Measurements from ENCODE around the gene AARSD1. TPM values are rescaled to one million over a fixed set of nuclear protein-coding genes. Genes with fewer than 3 reads are reported as not detected.
"Not testable (repeated sequence)": the region's sequence is repeated elsewhere in the genome, so short reads cannot be mapped to it uniquely, and the experiment has no call there.

AARSD1 gene, protein sequence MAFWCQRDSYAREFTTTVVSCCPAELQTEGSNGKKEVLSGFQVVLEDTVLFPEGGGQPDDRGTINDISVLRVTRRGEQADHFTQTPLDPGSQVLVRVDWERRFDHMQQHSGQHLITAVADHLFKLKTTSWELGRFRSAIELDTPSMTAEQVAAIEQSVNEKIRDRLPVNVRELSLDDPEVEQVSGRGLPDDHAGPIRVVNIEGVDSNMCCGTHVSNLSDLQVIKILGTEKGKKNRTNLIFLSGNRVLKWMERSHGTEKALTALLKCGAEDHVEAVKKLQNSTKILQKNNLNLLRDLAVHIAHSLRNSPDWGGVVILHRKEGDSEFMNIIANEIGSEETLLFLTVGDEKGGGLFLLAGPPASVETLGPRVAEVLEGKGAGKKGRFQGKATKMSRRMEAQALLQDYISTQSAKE
- polyA plus RNA-seq, result 10 to 100 TPM; 32.9 to 39.9 (median 37.6) TPM

DNA sequence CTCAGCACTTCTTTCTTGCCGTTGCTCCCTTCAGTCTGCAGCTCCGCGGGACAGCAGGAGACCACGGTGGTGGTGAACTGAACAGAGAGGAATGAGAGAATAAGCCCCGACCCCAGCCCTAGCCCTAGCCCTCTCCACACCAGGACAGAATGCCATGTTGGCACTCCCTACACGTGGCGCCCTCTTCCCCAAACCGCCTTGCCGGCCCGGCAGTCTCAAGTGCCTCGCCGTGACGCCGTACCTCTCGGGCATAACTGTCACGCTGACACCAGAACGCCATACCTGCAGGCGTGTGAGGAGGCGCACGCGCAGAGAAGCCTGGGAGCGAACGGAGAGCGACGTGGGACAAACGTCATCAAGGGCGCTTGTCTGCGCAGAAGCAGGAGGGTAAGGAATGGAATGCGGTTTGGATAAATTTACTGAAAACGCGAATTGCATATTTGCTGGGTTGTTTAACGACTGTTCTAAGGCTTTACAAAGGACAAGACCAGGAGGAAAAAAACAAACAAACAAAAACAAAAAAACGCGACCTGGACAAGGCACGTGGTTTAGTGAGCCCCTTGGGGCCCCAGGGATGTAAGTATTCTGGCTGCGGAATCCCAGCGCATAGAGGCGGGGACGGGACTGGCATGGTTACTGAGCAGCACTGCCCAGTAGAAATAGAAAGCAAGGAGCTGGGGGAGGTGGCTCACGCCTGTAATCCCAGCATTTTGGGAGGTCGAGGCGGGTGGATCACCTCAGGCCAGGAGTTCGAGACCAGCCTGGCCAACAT, at the start of gene AARSD1:
AARSD1 (minus strand) TSS at position 294 of the 772 bp plus-strand sequence; CDS start at position 280, 14 bp downstream.
- no peak within 1 kb of the TSS for H3K27ac ChIP-seq (ENCODE audit: low read depth, low read length)
- 1% methylated on average over 43 of the region's 43 CpGs for WGBS, 3 donors

DNA sequence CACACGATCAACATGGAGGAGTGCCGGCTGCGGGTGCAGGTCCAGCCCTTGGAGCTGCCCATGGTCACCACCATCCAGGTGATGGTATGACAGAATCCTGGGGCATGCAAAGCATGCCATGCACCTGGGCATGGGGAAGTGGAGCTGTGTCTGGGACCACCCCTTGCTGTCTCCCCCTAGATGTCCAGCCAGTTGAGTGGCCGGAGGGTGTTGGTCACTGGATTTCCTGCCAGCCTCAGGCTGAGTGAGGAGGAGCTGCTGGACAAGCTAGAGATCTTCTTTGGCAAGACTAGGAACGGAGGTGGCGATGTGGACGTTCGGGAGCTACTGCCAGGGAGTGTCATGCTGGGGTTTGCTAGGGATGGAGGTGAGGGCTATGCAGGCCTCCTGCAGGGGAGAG, 49.0 kb upstream of the AARSD1 start:
- whole genome bisulfite sequencing, 3 donors, result 81 to 86% (median 81%) methylated on average over 8 of the region's 8 CpGs
- no peak overlapping the region for H3K27ac ChIP-seq (ENCODE audit: low read depth, low read length)

DNA sequence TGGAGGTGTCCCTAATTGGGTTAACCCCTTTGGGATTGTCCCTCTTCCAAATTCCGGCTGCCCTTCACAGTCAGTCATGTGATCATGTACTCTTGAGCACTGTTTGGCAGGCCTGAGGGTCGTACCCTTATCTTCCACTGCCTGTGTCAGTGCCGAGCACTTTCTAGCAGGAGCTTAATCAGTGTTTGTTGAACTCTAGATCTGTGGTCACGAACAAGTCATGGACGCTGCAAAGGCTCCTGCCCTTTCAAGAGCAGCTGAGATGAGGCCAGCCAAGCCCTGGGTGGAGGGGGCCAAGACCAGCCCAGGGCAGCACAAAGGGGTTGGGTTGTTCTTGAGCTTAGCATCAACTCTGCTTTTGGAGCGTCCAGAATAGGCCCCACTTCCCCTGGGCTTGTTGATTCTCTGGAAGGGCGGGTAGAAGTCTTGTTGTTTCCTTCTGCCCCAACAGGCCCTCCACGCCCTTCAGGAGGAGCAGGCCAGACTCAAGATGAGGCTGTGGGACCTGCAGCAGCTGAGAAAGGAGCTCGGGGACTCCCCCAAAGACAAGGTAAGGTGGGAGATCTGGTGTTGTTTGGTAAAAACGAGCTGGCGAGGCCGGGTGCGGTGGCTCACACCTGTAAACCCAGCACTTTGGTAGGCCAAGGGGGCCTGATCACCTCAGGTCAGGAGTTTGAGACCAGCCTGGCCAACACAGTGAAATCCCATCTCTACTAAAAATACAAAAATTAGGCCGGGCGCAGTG, 47.6 kb upstream of the AARSD1 start:
- 75 to 79% (median 78%) methylated on average over 15 of the region's 15 CpGs for WGBS, 3 donors
- no peak overlapping the region for H3K27ac ChIP-seq (ENCODE audit: low read depth, low read length)

DNA sequence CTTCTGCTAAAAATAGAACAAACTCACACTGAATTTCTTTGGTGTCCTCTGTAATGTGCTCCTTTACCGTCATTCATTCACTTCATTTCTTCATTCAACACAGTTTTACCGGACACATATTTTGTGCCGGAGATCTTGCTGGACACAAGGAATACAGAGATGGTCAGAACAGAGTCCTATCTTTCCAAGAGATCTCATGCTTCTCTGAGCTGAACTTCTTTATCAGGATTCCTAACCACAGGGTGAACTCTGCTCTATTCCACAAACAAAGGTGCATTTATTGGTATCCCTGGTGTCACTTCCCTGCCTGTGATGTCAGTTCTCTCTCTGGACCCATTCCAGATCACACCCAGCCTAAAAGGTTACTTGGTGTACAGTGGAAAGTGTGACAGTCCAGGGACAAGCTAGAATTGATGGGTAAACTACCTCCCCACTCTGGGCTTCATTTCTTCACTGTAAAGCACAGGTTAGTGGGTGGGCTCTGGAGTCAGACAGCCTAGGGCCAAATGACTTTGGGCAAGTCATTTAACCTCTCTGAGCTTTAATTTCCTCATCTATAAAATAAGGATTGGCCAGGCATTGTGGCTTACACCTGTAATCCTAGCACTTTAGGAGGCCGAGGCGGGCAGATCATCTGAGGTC, 46.5 kb upstream of the AARSD1 start:
- 78 to 84% (median 83%) methylated on average over 5 of the region's 5 CpGs for WGBS, 3 donors
- H3K27ac ChIP-seq (ENCODE audit: low read depth, low read length), result no peak overlapping the region

DNA sequence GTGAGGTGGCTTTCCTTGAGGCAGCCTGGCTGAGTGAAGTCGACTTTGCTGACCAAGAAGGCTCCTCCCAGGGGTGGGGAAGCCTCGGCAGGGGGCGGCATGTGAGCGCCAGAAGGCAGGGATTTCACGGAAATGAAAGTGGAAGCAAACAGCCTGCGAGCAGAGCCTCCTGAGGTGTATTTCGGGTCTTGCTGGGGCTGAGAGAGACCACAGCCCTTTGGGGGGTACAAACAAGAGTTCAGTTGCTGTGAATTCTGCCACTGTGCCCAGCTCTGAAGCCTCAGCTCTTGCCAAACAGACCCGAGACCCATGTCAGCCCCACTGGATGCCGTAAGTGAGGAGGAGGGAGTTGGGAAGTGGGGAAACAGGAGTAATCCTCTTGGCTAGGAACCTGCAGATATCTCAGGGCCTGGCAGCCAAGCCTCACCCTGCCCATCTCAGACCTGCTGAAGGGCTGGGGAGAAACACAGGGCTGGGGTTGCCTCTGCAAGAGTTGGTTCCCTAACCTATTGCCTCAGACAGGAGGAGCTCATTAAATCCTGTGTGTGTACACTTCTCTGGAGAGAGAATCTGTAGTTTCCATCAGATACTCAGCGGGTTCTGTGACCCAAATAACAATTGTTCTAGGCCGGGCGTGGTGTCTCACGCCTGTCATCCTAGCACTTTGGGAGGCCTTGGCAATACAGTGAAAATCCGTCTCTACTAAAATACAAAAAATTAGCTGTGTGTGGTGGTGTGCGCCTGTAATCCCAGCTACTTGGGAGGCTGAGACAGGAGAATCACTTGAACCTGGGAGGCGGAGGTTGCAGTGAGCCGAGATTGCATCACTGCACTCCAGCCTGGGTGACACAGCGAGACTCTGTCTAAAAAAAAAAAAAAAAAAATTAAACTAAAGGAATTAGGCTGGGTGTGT, 42.6 kb upstream of the AARSD1 start, which contains the start of gene IFI35:
IFI35 (plus strand) TSS at position 146 of the 913 bp plus-strand sequence; CDS start at position 310, 164 bp downstream.
- 20 to 25% (median 22%) methylated on average over 18 of the region's 18 CpGs for WGBS, 3 donors
- H3K27ac ChIP-seq (ENCODE audit: low read depth, low read length), result peak within 1 kb of the TSS; percentile 68

DNA sequence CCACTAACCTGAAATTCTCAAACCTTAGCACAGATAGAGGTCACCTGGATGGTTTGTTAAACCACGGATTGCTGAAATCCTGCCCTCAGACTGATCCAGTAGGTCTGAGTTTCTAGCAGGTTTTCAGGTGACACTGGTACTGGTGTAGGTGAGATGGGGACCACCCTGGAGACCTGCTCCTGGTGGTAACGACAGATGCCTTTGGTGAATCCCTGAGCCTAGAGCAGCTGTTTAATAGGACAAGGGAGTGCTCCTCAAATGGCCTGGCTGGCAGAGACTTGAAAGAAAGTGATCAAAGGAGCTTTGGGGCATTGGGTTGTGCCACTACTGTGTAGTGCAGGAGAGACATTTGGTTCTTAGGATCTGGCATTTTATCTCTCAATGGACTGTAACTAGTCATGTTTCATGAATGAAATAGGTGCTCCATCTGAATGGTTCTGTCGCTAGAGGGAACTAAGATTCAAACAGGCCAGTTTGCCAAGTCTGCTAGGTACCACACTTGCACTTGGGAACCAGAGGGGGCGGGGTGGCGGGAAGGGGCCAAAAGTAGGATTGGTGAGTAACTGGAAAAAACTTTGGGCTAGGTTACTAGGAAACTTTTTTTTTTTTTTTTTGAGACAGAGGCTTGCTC, 39.4 kb upstream of the AARSD1 start:
- H3K27ac ChIP-seq (ENCODE audit: low read depth, low read length), result no peak overlapping the region

DNA sequence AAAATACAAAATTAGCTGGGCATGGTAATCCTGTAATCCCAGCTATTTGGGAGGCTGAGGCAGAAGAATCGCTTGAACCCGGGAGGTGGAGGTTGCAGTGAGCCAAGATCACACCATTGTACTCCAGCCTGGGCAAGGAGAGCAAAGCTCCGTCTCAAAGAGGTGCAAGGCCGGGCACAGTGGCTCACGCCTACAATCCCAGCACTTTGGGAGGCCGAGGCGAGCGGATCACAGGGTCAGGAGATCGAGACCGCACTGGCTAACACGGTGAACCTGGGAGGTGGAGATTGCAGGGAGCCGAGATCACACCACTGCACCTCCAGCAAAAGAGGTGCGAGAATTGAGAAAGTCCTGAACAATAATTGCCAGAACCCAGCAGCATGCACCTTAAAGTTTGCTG, 36.6 kb upstream of the AARSD1 start:
- not testable (repeated sequence) for H3K27ac ChIP-seq (ENCODE audit: low read depth, low read length)
- 94 to 96% (median 95%) methylated on average over 13 of the region's 13 CpGs for WGBS, 3 donors

More for the DNA sequence above, 39.4 kb upstream of the AARSD1 start:
- WGBS, 3 donors, result 78 to 84% (median 81%) methylated on average over 5 of the region's 5 CpGs

DNA sequence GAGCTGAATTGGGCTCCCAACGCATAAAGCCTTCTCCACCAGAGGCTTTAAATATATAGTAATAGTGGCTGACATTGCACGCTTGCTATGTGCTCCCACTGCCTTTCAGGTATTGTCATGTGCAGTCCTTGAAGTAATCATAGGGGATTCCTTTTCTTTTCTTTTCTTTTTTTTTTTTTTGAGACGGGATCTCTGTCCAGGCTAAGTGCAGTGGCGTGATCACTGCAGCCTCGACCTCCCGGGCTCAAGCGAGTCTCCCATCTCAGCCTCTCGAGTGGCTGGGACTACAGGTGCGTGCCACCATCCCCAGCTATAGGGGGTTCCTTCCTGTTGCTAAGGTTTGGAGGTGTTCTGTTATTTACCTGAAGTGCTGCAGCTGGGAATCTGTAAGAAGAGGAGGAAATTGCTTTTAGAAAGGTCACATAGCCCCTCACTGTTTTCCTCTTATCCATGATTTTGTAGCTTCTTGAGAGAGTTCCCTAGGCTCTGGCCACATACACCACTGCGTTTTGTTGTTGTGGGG, 34.8 kb upstream of the AARSD1 start:
- H3K27ac ChIP-seq (ENCODE audit: low read depth, low read length), result peak overlapping the region; percentile 82
- 5 to 18% (median 9%) methylated on average over 10 of the region's 10 CpGs for WGBS, 3 donors

DNA sequence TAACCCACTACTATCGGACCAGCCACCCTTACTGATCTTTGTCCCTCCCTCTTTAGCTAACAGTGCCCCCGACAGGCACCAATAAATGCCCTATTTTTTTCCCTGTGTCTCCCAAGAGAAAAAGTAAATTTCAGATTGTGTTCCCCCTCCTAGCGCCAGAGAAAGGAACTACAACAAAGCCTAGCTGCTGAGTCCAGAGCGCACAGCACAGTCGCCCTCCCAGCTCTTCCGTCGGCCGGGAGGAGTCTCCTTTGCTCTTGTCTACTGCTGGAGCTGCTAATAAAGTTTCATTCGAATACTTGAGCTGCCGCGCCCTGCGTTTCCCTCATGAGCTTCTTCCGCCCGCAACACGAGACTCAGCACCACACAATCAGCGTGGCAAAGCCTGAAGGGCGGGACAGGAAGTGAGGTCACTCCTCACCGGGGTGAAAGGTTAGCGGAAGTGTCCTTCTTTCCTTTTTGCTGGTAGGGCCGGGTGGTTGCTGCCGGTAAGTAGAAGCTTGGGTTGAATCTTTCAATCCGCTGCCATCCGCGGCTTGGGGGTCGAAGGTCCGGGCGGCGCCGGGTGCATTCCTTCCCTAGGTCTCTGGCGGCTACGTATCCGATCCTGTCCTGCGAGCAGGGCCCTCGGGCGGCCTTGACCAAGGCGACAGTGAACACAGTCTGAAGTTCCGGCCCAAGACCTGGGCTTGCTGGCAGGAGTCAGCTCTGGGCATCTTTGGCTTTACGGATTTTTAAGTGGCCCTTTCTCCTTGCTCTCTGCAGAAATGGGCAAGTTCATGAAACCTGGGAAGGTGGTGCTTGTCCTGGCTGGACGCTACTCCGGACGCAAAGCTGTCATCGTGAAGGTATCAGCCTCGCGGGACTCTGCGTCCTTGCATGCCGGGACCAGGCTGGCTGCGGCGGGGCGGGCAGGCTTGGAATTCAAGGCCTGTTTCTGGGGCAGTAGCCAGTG, 34.0 kb upstream of the AARSD1 start, which contains the start of gene RPL27:
RPL27 (plus strand) TSS at position 436 of the 955 bp plus-strand sequence; CDS start at position 768, 332 bp downstream.
- 0 to 1% (median 0%) methylated on average over 49 of the region's 49 CpGs for WGBS, 3 donors
- peak within 1 kb of the TSS; percentile 82 for H3K27ac ChIP-seq (ENCODE audit: low read depth, low read length)

DNA sequence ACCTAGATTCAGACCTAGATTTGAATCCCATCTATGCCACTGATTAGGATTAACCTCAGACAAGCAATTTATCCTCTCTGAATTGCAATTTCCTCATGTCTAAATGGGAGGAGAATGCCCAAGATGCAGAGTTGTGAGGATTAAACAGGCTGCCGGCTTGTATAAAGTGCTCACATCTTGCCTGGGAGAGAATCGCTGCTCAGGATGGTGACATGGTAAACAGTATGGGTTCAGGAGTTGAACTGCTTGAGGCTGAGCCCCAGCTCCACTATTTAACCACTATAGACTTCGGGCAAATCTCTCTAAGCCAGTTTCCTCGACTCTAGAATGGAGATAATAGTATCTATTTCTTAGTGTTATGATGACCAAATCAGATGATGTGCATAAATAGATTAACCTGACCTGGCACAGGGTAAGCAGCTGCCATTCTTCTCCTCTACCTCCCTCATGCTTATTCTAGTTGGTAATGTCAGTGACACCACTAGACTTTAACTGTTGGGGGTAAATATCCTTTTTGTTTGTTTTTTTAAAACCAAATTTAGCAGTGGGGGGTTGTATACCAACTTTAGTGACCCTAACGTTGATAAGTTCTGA, 33.2 kb upstream of the AARSD1 start:
- WGBS, 3 donors, result 13 to 27% (median 22%) methylated on average over 5 of the region's 5 CpGs
- H3K27ac ChIP-seq (ENCODE audit: low read depth, low read length), result no peak overlapping the region

DNA sequence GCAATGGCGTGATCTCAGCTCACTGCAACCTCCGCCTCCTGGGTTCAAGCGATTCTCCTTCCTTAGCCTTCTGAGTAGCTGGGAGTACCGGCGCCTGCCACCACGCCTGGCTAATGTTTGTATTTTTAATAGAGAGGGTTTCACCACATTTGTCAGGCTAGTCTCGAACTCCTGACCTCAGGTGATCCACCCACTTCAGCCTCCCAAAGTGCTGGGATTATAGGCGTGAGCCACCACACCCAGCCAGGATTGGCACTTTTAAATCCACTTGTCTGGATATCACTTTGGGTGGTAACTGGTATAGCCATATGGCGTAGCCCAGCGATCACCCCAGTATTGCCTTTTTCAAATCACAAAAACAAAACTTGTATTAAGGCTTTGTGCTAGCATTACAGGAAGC, 29.7 kb upstream of the AARSD1 start:
- 80 to 87% (median 86%) methylated on average over 10 of the region's 10 CpGs for WGBS, 3 donors

DNA sequence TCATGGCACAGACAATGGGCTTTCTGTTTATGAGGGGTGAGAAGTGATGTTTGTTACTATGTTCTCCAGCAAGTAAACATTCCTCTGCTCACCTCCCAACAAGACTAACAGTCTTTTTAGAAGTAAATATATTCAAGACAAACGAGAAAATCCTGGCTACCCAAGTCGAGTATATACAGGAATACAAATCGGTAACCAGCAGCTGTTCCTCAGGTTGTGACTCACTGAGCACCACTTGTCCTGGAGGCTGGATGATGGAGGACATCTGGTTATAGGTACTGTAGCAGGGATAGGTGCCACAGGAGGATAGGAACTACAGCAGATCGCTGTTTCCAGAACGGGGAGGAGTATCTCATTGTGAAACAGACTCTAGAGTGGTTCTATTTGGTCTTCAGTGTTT, 28.6 kb upstream of the AARSD1 start:
- H3K27ac ChIP-seq (ENCODE audit: low read depth, low read length), result no peak overlapping the region
- 67 to 90% (median 88%) methylated on average over 5 of the region's 5 CpGs for WGBS, 3 donors

More for the DNA sequence above, 29.7 kb upstream of the AARSD1 start:
- not testable (repeated sequence) for H3K27ac ChIP-seq (ENCODE audit: low read depth, low read length)

DNA sequence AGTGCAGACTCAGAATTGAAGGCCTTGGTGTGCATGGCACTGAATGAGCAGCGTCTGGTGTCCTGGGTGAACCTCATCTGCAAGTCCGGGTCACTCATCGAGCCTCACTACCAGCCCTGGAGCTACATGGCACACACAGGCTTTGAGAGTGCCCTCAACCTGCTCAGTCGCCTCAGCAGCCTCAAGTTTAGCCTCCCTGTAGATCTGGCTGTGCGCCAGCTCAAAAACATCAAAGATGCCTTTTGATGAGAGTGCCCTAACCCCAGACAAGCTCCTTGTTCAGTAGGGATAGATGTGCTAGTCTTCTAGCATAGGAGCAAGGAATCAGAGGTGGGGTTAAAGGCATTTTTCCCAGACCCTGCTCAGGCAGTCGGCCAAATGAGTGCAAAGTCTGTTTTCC, 27.2 kb upstream of the AARSD1 start:
- 95 to 97% (median 97%) methylated on average over 6 of the region's 6 CpGs for WGBS, 3 donors

DNA sequence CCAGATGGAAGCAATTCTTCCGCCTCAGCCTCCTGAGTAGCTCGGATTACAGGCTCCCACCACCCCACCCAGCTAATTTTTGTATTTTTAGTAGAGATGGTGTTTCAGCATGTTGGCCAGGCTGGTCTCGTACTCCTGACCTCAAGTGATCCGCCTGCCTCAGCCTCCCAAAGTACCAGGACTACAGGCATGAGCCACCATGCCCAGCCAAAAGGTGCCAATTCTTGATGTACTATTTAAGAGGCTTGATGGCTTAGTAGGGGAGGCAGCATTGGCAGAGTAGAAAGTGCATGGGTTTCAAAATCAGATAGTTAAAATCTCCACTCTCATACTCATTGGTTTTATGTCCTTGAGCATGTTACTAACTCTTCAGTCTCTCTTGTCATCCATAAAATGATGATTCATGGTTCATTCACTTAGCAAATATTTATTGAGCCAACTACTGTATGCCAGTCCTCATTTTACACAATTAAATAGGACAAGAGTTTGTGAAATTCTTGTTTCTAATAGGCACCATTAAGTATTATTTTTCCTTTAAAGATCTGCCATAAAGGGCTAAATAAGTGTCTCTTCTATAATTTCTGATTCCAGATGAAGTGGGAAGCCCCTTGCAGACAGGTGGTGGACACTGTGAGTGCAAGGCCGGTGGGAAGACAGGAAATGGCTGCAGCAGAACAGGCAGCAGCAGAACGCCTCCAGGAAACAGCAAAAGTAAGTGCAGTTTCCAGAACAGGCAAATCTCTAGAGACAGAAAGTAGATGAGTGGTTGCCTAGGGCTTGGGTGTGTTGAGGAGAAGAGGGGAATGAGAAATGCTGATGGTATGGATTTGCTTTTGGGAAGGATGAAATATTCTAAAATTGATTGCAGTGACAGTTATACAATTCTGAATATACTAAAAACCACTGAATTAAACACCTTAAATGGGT, 25.7 kb upstream of the AARSD1 start:
- WGBS, 3 donors, result 87 to 91% (median 88%) methylated on average over 6 of the region's 6 CpGs
- H3K27ac ChIP-seq (ENCODE audit: low read depth, low read length), result no peak overlapping the region

More for the DNA sequence above, 27.2 kb upstream of the AARSD1 start:
- no peak overlapping the region for H3K27ac ChIP-seq (ENCODE audit: low read depth, low read length)
